Heart left ventricle (tissue), 16 donors: ENCODE measurements around the gene GAB2. TPM values are rescaled to one million over a fixed set of nuclear protein-coding genes. Genes with fewer than 3 reads are reported as not detected.

ENCODE experiments used
- ATAC-seq, 4 donors: fragments of 200-7000 bp; cut with Tn5 transposase; one replicate each; pipeline ENCODE4 v1.9.1; 2020 to 2022; ENCODE audit warnings: moderate library complexity in 4 of 4, mild to moderate bottlenecking in 3 of 4, moderate number of reproducible peaks in 1 of 4
- DNase-seq, 5 donors: peaks; one replicate each; pipeline ENCODE4 v3.0.0-alpha.2; 2020
- H3K27ac ChIP-seq, 12 donors: fragments of 200-600 bp; sonication (generic) in 4 of 12; one replicate each; pipeline versions ENCODE4 v1.5.0 to v1.8.0; 2016 to 2022; ENCODE audit warnings: mild to moderate bottlenecking in 2 of 12
- H3K27me3 ChIP-seq, 9 donors: fragments of 200-600 bp; sonication (generic) in 2 of 9; one replicate each; pipeline versions ENCODE4 v1.5.1 to v1.8.0; 2016 to 2022; ENCODE audit warnings: mild to moderate bottlenecking in 3 of 9
- H3K36me3 ChIP-seq, 9 donors: fragments of 200-600 bp; sonication (generic) in 2 of 9; one replicate each; pipeline versions ENCODE4 v1.5.0 to v1.8.0; 2018 to 2022; ENCODE audit warnings: mild to moderate bottlenecking in 2 of 9
- H3K4me1 ChIP-seq, 12 donors: fragments of 200-600 bp; sonication (generic) in 4 of 12; one replicate each; pipeline versions ENCODE4 v1.5.0 to v1.8.0; 2016 to 2022; ENCODE audit warnings: mild to moderate bottlenecking in 3 of 12
- H3K4me3 ChIP-seq, 12 donors: fragments of 200-600 bp; sonication (generic) in 4 of 12; one replicate each; pipeline versions ENCODE4 v1.5.0 to v1.8.0; 2017 to 2022; ENCODE audit warnings: mild to moderate bottlenecking in 9 of 12, moderate library complexity in 4 of 12
- H3K9me3 ChIP-seq, 12 donors: fragments of 200-600 bp; sonication (generic) in 4 of 12; one replicate each; pipeline versions ENCODE4 v1.5.0 to v1.8.0; 2016 to 2022; ENCODE audit warnings: mild to moderate bottlenecking in 1 of 12
- CTCF ChIP-seq, 12 donors: fragments of 200-600 bp; sonication (generic) in 4 of 12; IDR thresholded peaks; one replicate each; pipeline versions ENCODE4 v1.5.0 to v1.8.0; 2018 to 2022; ENCODE audit warnings: antibody characterized with exemption in 12 of 12, mild to moderate bottlenecking in 5 of 12
- POLR2A ChIP-seq, 2 donors: fragments of 450-650 bp; IDR thresholded peaks; one replicate each; pipeline ENCODE4 v1.6.1; 2017; ENCODE audit warnings: antibody characterized with exemption in 2 of 2, mild to moderate bottlenecking in 2 of 2, moderate library complexity in 2 of 2
- WGBS, 4 donors: extraction: QIAGEN DNeasy Blood & Tissue Kit in 2 of 4; methylation state at CpG; one replicate each; pipeline versions ENCODE4 v1.1.5 to v1.1.7; 2013 to 2018; 5-methylcytosine and 5-hydroxymethylcytosine counted together
- intact Hi-C, 10 donors: fragments of 100-400 bp; cut with DNase I; formaldehyde crosslinking; loops; one replicate each; pipeline versions ENCODE4 v1.11.1 to v1.14.2; 2022
- polyA plus RNA-seq, 2 donors: library from polyadenylated mRNA; stranded (reverse); fragments of 200-250 nt; gene quantifications; one replicate each; pipeline ENCODE4 v1.2.3, GENCODE V29; 2013
- total RNA-seq, 9 donors: library from RNA; depleted of rRNA in 2 of 9; stranded (reverse); fragments of >200 nt in 2 of 9; fragmentation: NEBNext Ultra II Directional in 3 of 9; extraction: Animal tissue kit (Norgen Biotek cat#: 25700) in 3 of 9; gene quantifications; one replicate each; pipeline versions ENCODE4 v1.1.0 to v1.2.4, GENCODE V29; 2016 to 2023
- donor health status: ischemic (EF 13 %, LVEDD 7.1; RV severe dilation, severe dysfunction).
- donor health status: healthy with polysubstance abuse.
- donor health status: DM: no; HTN: yes; CAD: no.
- donor health status: DM: no; HTN: no; CAD: no.
- donor health status: ischemic (EF 25% LVEDD 6.9; RV normal size, moderate dysfunction).
- donor health status: ischemic (EF 25% LVEDD 5.7; RV mildly dilated, moderate dysfunction).
- donor health status: healthy.
- donor health status: DM: yes; HTN: yes; CAD: no.
- donor health status: ischemic (EF 35%, LVEDD 5.7; RV mildly dilated, moderate dysfunction).
- donor health status: nonischemic (EF 11% LVEDD 7.7; RV severe dilation, severe dysfunction).
- donor health status: DM: yes; HTN: yes; CAD: no.
- donor health status: PGD.
- donor health status: ischemic (EF 29% LVEDD 5.4; RV normal size, mild dysfunction).
- donor health status: nonischemic (EF 23%, LVEDD 6.1; RV moderate dilation, normal function).

The GAB2 gene
- total and polyA plus RNA-seq, 11 donors, result 6.1 to 53.0 (median 30.0) TPM

GRCh38 chr11:78350646-78351165 is 66.9 kb downstream of the GAB2 start:
- peak overlapping the region; percentile 64 to 96 (median 80) for H3K27ac ChIP-seq
- peak overlapping the region in 9 of 12 donors; percentile 15 to 43 (median 30) for H3K4me3 ChIP-seq
- TF ChIP-seq POLR2A (IDR thresholded peaks at IDR 0.05) (no peak), CTCF (IDR thresholded peaks at IDR 0.05) (peak in 2 of 12 donors; percentile 24 to 26)
- peaks cover 0 to 94% (median 73%) of the 10 kb centered on the region in 12 donors for H3K4me1 ChIP-seq
- intact Hi-C loops, result loop anchor here in 6 of 10 donors (5.0 to 10.0 kb wide), 2 partner anchors 64 to 67 kb away; partner anchors contain the start of gene GAB2 (in 6 of the 6)
- H3K9me3 ChIP-seq, result no peaks in the 10 kb centered on the region
- H3K36me3 ChIP-seq, result no peaks in the 10 kb centered on the region
- H3K27me3 ChIP-seq, result no peaks in the 10 kb centered on the region
- ATAC-seq, result peak; percentile 60 to 81 (median 73)
- 25 to 42% (median 32%) methylated on average over 7 of the region's 7 CpGs for WGBS, 4 donors
- DNase-seq, result peak in 4 of 5 donors; percentile 35 to 70 (median 45)

- ATAC-seq (peak; percentile 21 to 72 (median 40)), DNase-seq (peak in 3 of 5 donors; percentile 33 to 45 (median 37))
- intact Hi-C loops, result loop anchor here in 6 of 10 donors (5.0 to 10.0 kb wide), 2 partner anchors 65 to 67 kb away; partner anchors contain the start of gene GAB2 (in 6 of the 6)
These were observed 67.5 kb downstream of the GAB2 start for GRCh38 chr11:78350091-78350645.

GRCh38 chr11:78349624-78350023 is 68.0 kb downstream of the GAB2 start:
- ATAC-seq, result peak in 2 of 4 donors; percentile 24 to 51
- H3K4me1 ChIP-seq, result peaks cover 0 to 95% (median 73%) of the 10 kb centered on the region in 12 donors
- peak overlapping the region; percentile 64 to 96 (median 80) for H3K27ac ChIP-seq
- no peak for TF ChIP-seq POLR2A (IDR thresholded peaks at IDR 0.05)
- TF ChIP-seq CTCF (IDR thresholded peaks at IDR 0.05), result no peak
- H3K27me3 ChIP-seq, result no peaks in the 10 kb centered on the region
- intact Hi-C loops, result loop anchor here in 7 of 10 donors (5.0 to 10.0 kb wide), 4 partner anchors 37 to 105 kb away; partner anchors contain the start of gene GAB2 (in 6 of the 7)
- peak overlapping the region in 7 of 12 donors; percentile 15 to 43 (median 30) for H3K4me3 ChIP-seq
- H3K9me3 ChIP-seq, result no peaks in the 10 kb centered on the region
- DNase-seq, result peak in 2 of 5 donors; percentile 14 to 30
- whole genome bisulfite sequencing, 4 donors, result 23 to 41% (median 36%) methylated on average over 3 of the region's 3 CpGs
- no peaks in the 10 kb centered on the region for H3K36me3 ChIP-seq

More at GRCh38 chr11:78350091-78350645, 67.5 kb downstream of the GAB2 start:
- WGBS, 4 donors, result 29 to 45% (median 38%) methylated on average over 6 of the region's 6 CpGs
- H3K27me3 ChIP-seq, result no peaks in the 10 kb centered on the region
- peaks cover 0 to 96% (median 75%) of the 10 kb centered on the region in 12 donors for H3K4me1 ChIP-seq
- H3K36me3 ChIP-seq, result no peaks in the 10 kb centered on the region
- TF ChIP-seq CTCF (IDR thresholded peaks at IDR 0.05), result no peak
- no peak for TF ChIP-seq POLR2A (IDR thresholded peaks at IDR 0.05)
- H3K4me3 ChIP-seq, result peak overlapping the region in 10 of 12 donors; percentile 8 to 43 (median 30)
- peak overlapping the region; percentile 64 to 96 (median 80) for H3K27ac ChIP-seq
- no peaks in the 10 kb centered on the region for H3K9me3 ChIP-seq

GRCh38 chr11:78349114-78349513 is 68.5 kb downstream of the GAB2 start:
- Histone ChIP-seq H3K27me3 (no peaks in the 10 kb centered on the region), H3K4me1 (peaks cover 0 to 94% (median 71%) of the 10 kb centered on the region in 12 donors), H3K9me3 (no peaks in the 10 kb centered on the region), H3K36me3 (no peaks in the 10 kb centered on the region), H3K27ac (peak overlapping the region; percentile 64 to 96 (median 80)), H3K4me3 (peak overlapping the region in 1 of 12 donors; percentile 39)
- intact Hi-C loops, result loop anchor here in 2 of 10 donors (5.0 to 10.0 kb wide), 2 partner anchors 37 to 104 kb away; no protein-coding TSS in a partner anchor
- TF ChIP-seq POLR2A (IDR thresholded peaks at IDR 0.05) (no peak), CTCF (IDR thresholded peaks at IDR 0.05) (no peak)
- no peak for DNase-seq
- no peak for ATAC-seq
- 48 to 56% (median 49%) methylated on average over 3 of the region's 3 CpGs for WGBS, 4 donors
